Right lobe of liver (tissue), 6 donors: ENCODE results near the gene CR2. TPM values are rescaled to one million over a fixed set of nuclear protein-coding genes. Genes with fewer than 3 reads are reported as not detected.

Experiments
- ATAC-seq, 4 donors: fragments of 200-7000 bp; cut with Tn5 transposase; one replicate each; pipeline ENCODE4 v1.9.1; 2020; ENCODE audit warnings: mild to moderate bottlenecking in 4 of 4, moderate library complexity in 4 of 4
- DNase-seq, 3 donors: peaks; one replicate each; pipeline ENCODE4 v3.0.0-alpha.2; 2020
- H3K27ac ChIP-seq, 3 donors: fragments of 200-600 bp; one replicate each; pipeline ENCODE4 v1.8.0; 2022
- H3K27me3 ChIP-seq, 2 donors: fragments of 200-600 bp; one replicate each; pipeline ENCODE4 v1.8.0; 2022
- H3K36me3 ChIP-seq, 4 donors: fragments of 200-600 bp; sonication (generic) in 1 of 4; one replicate each; pipeline versions ENCODE4 v1.5.1 to v1.8.0; 2017 to 2022; ENCODE audit warnings: control low read depth in 1 of 4
- H3K4me1 ChIP-seq, 4 donors: fragments of 200-600 bp; sonication (generic) in 1 of 4; one replicate each; pipeline versions ENCODE4 v1.5.1 to v1.8.0; 2017 to 2022; ENCODE audit warnings: control low read depth in 1 of 4
- H3K4me3 ChIP-seq, 3 donors: fragments of 200-600 bp; one replicate each; pipeline ENCODE4 v1.8.0; 2022
- H3K9me3 ChIP-seq, 4 donors: fragments of 200-600 bp; sonication (generic) in 1 of 4; one replicate each; pipeline versions ENCODE4 v1.5.1 to v1.8.0; 2017 to 2022; ENCODE audit warnings: control low read depth in 1 of 4
- CTCF ChIP-seq, 4 donors: fragments of 200-600 bp in 3 of 4; fragments of 450-650 bp in 1 of 4; IDR thresholded peaks; one replicate each; pipeline versions ENCODE4 v1.5.1 to v1.8.0; 2016 to 2022; ENCODE audit warnings: antibody characterized with exemption in 4 of 4, mild to moderate bottlenecking in 2 of 4
- POLR2A ChIP-seq: fragments of 450-650 bp; IDR thresholded peaks from one replicate; pipeline ENCODE4 v1.6.1; 2017; ENCODE audit warnings: antibody characterized with exemption, mild to moderate bottlenecking
- WGBS: methylation state at CpG from one replicate; pipeline ENCODE4 v1.1.6; 2018; ENCODE audit warnings: low coverage, low lambda C conversion rate; ENCODE audit not compliant: insufficient coverage; ENCODE audit errors: missing lambda C conversion rate; 5-methylcytosine and 5-hydroxymethylcytosine counted together
- intact Hi-C, 2 donors: fragments of 100-400 bp; cut with DNase I; formaldehyde crosslinking; loops; one replicate each; pipeline versions ENCODE4 v1.11.2 to v1.14.1; 2022
- total RNA-seq, 6 experiments: library from RNA; depleted of rRNA in 2 of 6; stranded (reverse); fragments of >200 nt in 2 of 6; fragmentation: NEBNext Ultra II Directional in 3 of 6; extraction: Animal tissue kit (Norgen Biotek cat#: 25700) in 3 of 6; gene quantifications; one replicate each; pipeline versions ENCODE4 v1.1.0 to v1.2.4, GENCODE V29; 2016 to 2023
- donor health status: DM: no; HTN: yes; CAD: no.
- donor health status: DM: no; HTN: no; CAD: no.
- donor health status: DM: no; HTN: no; CAD: no.
- donor health status: DM: no; HTN: yes; CAD: no.
- donor health status: DM: no; HTN: yes; CAD: no.

CR2 gene
- total RNA-seq, 6 experiments from 2014 or later: 0.07 TPM; not detected in 5

DNA sequence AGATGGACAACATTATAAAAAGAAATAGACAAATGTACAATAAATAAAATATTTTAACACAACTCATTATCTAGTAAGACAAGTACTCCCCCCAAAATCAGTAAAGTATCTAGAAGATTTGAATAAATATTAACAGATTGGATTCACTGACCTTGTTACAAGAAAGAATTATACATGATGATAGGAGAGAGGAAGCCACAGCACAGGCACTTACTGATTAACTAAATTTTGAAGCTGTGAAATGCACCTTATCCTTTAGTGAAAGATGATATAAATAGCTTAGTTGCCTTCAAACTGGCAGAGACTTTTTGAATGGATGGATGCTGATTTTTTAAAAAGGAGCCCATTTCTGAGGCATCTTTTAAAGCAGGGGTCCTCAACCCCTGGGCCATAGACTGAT is 50.3 kb downstream of the CR2 start:
- intact Hi-C loops: no loop called here
- Histone ChIP-seq H3K4me3 (no peak overlapping the region), H3K27ac (no peak overlapping the region), H3K36me3 (peaks cover 0 to 2% (median 0%) of the 10 kb centered on the region in 4 donors), H3K27me3 (no peaks in the 10 kb centered on the region), H3K9me3 (no peaks in the 10 kb centered on the region), H3K4me1 (no peaks in the 10 kb centered on the region)
- no peak for ATAC-seq
- no peak for DNase-seq
- TF ChIP-seq CTCF (IDR thresholded peaks at IDR 0.05) (no peak), POLR2A (no peak)

GRCh38 chr1:207510444-207510843 is 56.3 kb downstream of the CR2 start:
- Histone ChIP-seq H3K4me3 (no peak overlapping the region), H3K9me3 (no peaks in the 10 kb centered on the region), H3K27me3 (no peaks in the 10 kb centered on the region), H3K27ac (no peak overlapping the region), H3K36me3 (peaks cover 0 to 2% (median 0%) of the 10 kb centered on the region in 4 donors), H3K4me1 (no peaks in the 10 kb centered on the region)
- no peak for DNase-seq
- TF ChIP-seq CTCF (IDR thresholded peaks at IDR 0.05) (no peak), POLR2A (no peak)
- no peak for ATAC-seq
- intact Hi-C loops: no loop called here
- WGBS: 47% methylated on average over 1 of the region's 1 CpG

GRCh38 chr1:207514890-207515289 is 60.8 kb downstream of the CR2 start:
- WGBS: 86% methylated on average over 13 of the region's 13 CpGs

DNA sequence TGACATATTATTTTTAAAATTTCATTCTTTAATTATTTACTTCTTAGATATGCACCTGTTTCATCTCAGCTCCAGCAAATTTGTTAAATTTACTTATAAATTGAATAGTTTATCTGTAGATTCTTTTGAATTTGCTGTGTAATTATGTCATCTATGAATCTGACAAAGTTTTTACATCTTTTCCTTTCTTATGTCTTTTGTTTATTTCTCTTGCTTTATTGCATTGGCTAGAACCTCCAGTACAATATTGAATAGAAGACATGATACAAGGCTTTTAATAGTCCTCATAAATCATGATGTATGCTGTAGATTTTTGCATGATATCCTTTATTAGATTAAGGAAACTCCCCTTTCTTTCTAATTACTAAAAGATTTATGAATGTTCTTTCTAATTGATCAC is 62.6 kb downstream of the CR2 start:
- Histone ChIP-seq H3K27me3 (no peaks in the 10 kb centered on the region), H3K4me1 (no peaks in the 10 kb centered on the region), H3K4me3 (no peak overlapping the region), H3K9me3 (no peaks in the 10 kb centered on the region), H3K36me3 (no peaks in the 10 kb centered on the region), H3K27ac (no peak overlapping the region)
- TF ChIP-seq POLR2A (no peak), CTCF (IDR thresholded peaks at IDR 0.05) (no peak)
- no peak for ATAC-seq
- DNase-seq: no peak
- intact Hi-C loops: no loop called here

More at GRCh38 chr1:207514890-207515289, 60.8 kb downstream of the CR2 start:
- DNase-seq: no peak
- intact Hi-C loops: no loop called here
- TF ChIP-seq CTCF (IDR thresholded peaks at IDR 0.05) (no peak), POLR2A (no peak)
- no peaks in the 10 kb centered on the region for H3K27me3 ChIP-seq
- no peak overlapping the region for H3K4me3 ChIP-seq
- H3K27ac ChIP-seq: no peak overlapping the region
- no peaks in the 10 kb centered on the region for H3K4me1 ChIP-seq
- no peak for ATAC-seq
- H3K36me3 ChIP-seq: no peaks in the 10 kb centered on the region
- H3K9me3 ChIP-seq: no peaks in the 10 kb centered on the region

DNA sequence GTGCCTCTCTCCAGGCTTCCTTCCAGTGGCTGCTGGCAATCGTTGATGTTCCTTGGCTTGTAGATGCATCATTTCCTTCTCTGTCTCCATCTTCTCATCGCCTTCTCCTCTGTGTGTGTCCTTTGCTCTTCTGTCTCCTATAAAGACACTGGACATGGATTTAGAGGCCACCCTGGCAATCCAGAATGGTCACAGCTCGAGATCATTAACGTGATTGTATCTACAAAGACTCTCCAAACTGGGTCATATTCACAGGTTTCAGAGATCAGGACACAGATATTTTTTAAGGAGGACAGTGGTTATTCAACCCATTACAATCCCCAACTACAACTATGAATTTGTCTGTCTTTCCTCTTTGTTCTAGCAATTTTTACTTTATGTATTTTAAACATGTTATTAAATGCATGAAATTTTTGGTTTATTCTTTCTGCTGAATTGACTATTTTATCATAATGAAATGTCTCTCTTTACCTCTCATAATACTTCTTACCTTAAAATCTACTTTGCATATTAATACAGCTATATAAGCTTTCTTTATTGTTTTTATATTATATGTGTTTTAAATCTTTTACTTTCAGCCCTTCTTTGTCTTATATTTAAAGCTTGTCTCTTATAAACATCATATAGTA is 64.6 kb downstream of the CR2 start:
- intact Hi-C loops: no loop called here
- Histone ChIP-seq H3K27ac (no peak overlapping the region), H3K9me3 (no peaks in the 10 kb centered on the region), H3K36me3 (no peaks in the 10 kb centered on the region), H3K4me1 (no peaks in the 10 kb centered on the region), H3K4me3 (no peak overlapping the region), H3K27me3 (no peaks in the 10 kb centered on the region)
- TF ChIP-seq POLR2A: no peak
- TF ChIP-seq CTCF (IDR thresholded peaks at IDR 0.05): no peak
- 54% methylated on average over 4 of the region's 4 CpGs for WGBS
- no peak for DNase-seq
- ATAC-seq: no peak
